Measurements from ENCODE around the gene EDIL3. TPM values are rescaled to one million over a fixed set of nuclear protein-coding genes. Genes with fewer than 3 reads are reported as not detected.
A peak's percentile ranks its signal among the peaks of the same experiment; 100 is the strongest.

EDIL3 gene
- total and polyA plus RNA-seq, 2 donors (not counting 3 experiments of a cell fraction or from before 2014, with no cell fraction given), result 9.1 to 28.8 TPM

- Histone ChIP-seq H3K9me3 (replicated peaks; ENCODE audit: control insufficient read depth, insufficient read depth, low read length) (no peaks in the 10 kb centered on the region), H3K9me1 (replicated peaks; ENCODE audit: control insufficient read depth, extremely low read depth, insufficient read depth, low read length) (no peaks in the 10 kb centered on the region), H3K9ac (replicated peaks; ENCODE audit: extremely low read depth, insufficient read depth, low read length) (no peak overlapping the region), H3K27ac (ENCODE audit: insufficient read depth, low read depth, low read length) (no peak overlapping the region), H3K4me2 (ENCODE audit: insufficient read depth, low read length) (no peak overlapping the region), H3K27me3 (ENCODE audit: control insufficient read depth in 2 of 2, insufficient read depth in 2 of 2, low read length in 2 of 2) (no peaks in the 10 kb centered on the region), H2AFZ (ENCODE audit: low read depth, low read length) (no peak overlapping the region), H3K79me2 (ENCODE audit: control insufficient read depth, insufficient read depth, low read length) (no peaks in the 10 kb centered on the region), H3K4me1 (ENCODE audit: control insufficient read depth, extremely low read depth, insufficient read depth, low read length) (no peaks in the 10 kb centered on the region), H3K36me3 (ENCODE audit: control insufficient read depth in 2 of 2, extremely low read depth in 1 of 2, insufficient read depth in 2 of 2, low read length in 2 of 2) (no peaks in the 10 kb centered on the region), H4K20me1 (replicated peaks; ENCODE audit: control insufficient read depth, extremely low read depth, insufficient read depth, low read length) (no peaks in the 10 kb centered on the region), H3K4me3 (replicated peaks in 1 of 3; ENCODE audit: insufficient read depth in 1 of 3, low read depth in 1 of 3, low read length in 3 of 3) (no peak overlapping the region)
- POLR2A ChIA-PET, result no interaction called here
- intact Hi-C loops (cut with micrococcal nuclease), result no loop called here
- TF ChIP-seq CTCF (IDR thresholded peaks at IDR 0.05; ENCODE audit: extremely low read depth in 1 of 2, insufficient read depth in 1 of 2, low read depth in 1 of 2, low read length in 2 of 2), result no peak
- no peak for TF ChIP-seq EZH2 (IDR thresholded peaks at IDR 0.05; ENCODE audit: borderline replicate concordance, low read depth, low read length, severe bottlenecking)
- no peak for TF ChIP-seq JUN (IDR thresholded peaks at IDR 0.05; ENCODE audit: borderline replicate concordance, insufficient read depth, insufficient read length, low read depth)
- no peak for TF ChIP-seq GATA2 (IDR thresholded peaks at IDR 0.05; ENCODE audit: insufficient read depth, insufficient read length, low read depth, low read length)
- no peak for TF ChIP-seq FOS (IDR thresholded peaks at IDR 0.05; ENCODE audit: borderline replicate concordance, insufficient read depth, low read length)
- TF ChIP-seq POLR2A (IDR thresholded peaks at IDR 0.05; ENCODE audit: low read depth, low read length), result no peak
- no peak for TF ChIP-seq MYC (IDR thresholded peaks at IDR 0.05; ENCODE audit: low read depth, low read length)
- no peak for TF ChIP-seq POLR2AphosphoS5 (IDR thresholded peaks at IDR 0.05; ENCODE audit: insufficient read depth, low read depth, low read length)
- TF ChIP-seq, protein P1, sequence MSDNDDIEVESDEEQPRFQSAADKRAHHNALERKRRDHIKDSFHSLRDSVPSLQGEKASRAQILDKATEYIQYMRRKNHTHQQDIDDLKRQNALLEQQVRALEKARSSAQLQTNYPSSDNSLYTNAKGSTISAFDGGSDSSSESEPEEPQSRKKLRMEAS (IDR thresholded peaks at IDR 0.05; ENCODE audit: insufficient read depth, insufficient read length), result no peak
- peak; percentile 61 for FAIRE-seq
- dilution Hi-C loops (cut with MboI; ENCODE audit: extremely low pct_ligation_motif_present, low sequenced_read_pairs), result no loop called here
- DNase-seq (ENCODE audit: low read depth, low spot score), result no peak
- CTCF ChIA-PET, result interaction anchor here (1.7 kb wide), 1 partner anchor 186 kb away, joined by 4 read pairs; no protein-coding TSS in a partner anchor
- BruUV-seq (replicated peaks), result no TSS peak
Measured at GRCh38 chr5:84113246-84114105, 271.2 kb downstream of the EDIL3 start.
